Heart left ventricle (tissue), 16 donors: ENCODE measurements around the gene ULK4. TPM values are rescaled to one million over a fixed set of nuclear protein-coding genes. Genes with fewer than 3 reads are reported as not detected.

Experiments used
- ATAC-seq, 4 donors: fragments of 200-7000 bp; cut with Tn5 transposase; one replicate each; pipeline ENCODE4 v1.9.1; 2020 to 2022; ENCODE audit warnings: moderate library complexity in 4 of 4, mild to moderate bottlenecking in 3 of 4, moderate number of reproducible peaks in 1 of 4
- DNase-seq, 5 donors: peaks; one replicate each; pipeline ENCODE4 v3.0.0-alpha.2; 2020
- H3K27ac ChIP-seq, 12 donors: fragments of 200-600 bp; sonication (generic) in 4 of 12; one replicate each; pipeline versions ENCODE4 v1.5.0 to v1.8.0; 2016 to 2022; ENCODE audit warnings: mild to moderate bottlenecking in 2 of 12
- H3K27me3 ChIP-seq, 9 donors: fragments of 200-600 bp; sonication (generic) in 2 of 9; one replicate each; pipeline versions ENCODE4 v1.5.1 to v1.8.0; 2016 to 2022; ENCODE audit warnings: mild to moderate bottlenecking in 3 of 9
- H3K36me3 ChIP-seq, 9 donors: fragments of 200-600 bp; sonication (generic) in 2 of 9; one replicate each; pipeline versions ENCODE4 v1.5.0 to v1.8.0; 2018 to 2022; ENCODE audit warnings: mild to moderate bottlenecking in 2 of 9
- H3K4me1 ChIP-seq, 12 donors: fragments of 200-600 bp; sonication (generic) in 4 of 12; one replicate each; pipeline versions ENCODE4 v1.5.0 to v1.8.0; 2016 to 2022; ENCODE audit warnings: mild to moderate bottlenecking in 3 of 12
- H3K4me3 ChIP-seq, 12 donors: fragments of 200-600 bp; sonication (generic) in 4 of 12; one replicate each; pipeline versions ENCODE4 v1.5.0 to v1.8.0; 2017 to 2022; ENCODE audit warnings: mild to moderate bottlenecking in 9 of 12, moderate library complexity in 4 of 12
- H3K9me3 ChIP-seq, 12 donors: fragments of 200-600 bp; sonication (generic) in 4 of 12; one replicate each; pipeline versions ENCODE4 v1.5.0 to v1.8.0; 2016 to 2022; ENCODE audit warnings: mild to moderate bottlenecking in 1 of 12
- CTCF ChIP-seq, 12 donors: fragments of 200-600 bp; sonication (generic) in 4 of 12; IDR thresholded peaks; one replicate each; pipeline versions ENCODE4 v1.5.0 to v1.8.0; 2018 to 2022; ENCODE audit warnings: antibody characterized with exemption in 12 of 12, mild to moderate bottlenecking in 5 of 12
- POLR2A ChIP-seq, 2 donors: fragments of 450-650 bp; IDR thresholded peaks; one replicate each; pipeline ENCODE4 v1.6.1; 2017; ENCODE audit warnings: antibody characterized with exemption in 2 of 2, mild to moderate bottlenecking in 2 of 2, moderate library complexity in 2 of 2
- WGBS, 4 donors: extraction: QIAGEN DNeasy Blood & Tissue Kit in 2 of 4; methylation state at CpG; one replicate each; pipeline versions ENCODE4 v1.1.5 to v1.1.7; 2013 to 2018; 5-methylcytosine and 5-hydroxymethylcytosine counted together
- intact Hi-C, 10 donors: fragments of 100-400 bp; cut with DNase I; formaldehyde crosslinking; loops; one replicate each; pipeline versions ENCODE4 v1.11.1 to v1.14.2; 2022
- polyA plus RNA-seq, 2 donors: library from polyadenylated mRNA; stranded (reverse); fragments of 200-250 nt; gene quantifications; one replicate each; pipeline ENCODE4 v1.2.3, GENCODE V29; 2013
- total RNA-seq, 9 donors: library from RNA; depleted of rRNA in 2 of 9; stranded (reverse); fragments of >200 nt in 2 of 9; fragmentation: NEBNext Ultra II Directional in 3 of 9; extraction: Animal tissue kit (Norgen Biotek cat#: 25700) in 3 of 9; gene quantifications; one replicate each; pipeline versions ENCODE4 v1.1.0 to v1.2.4, GENCODE V29; 2016 to 2023
- donor health status: ischemic (EF 13 %, LVEDD 7.1; RV severe dilation, severe dysfunction).
- donor health status: healthy with polysubstance abuse.
- donor health status: DM: no; HTN: yes; CAD: no.
- donor health status: DM: no; HTN: no; CAD: no.
- donor health status: ischemic (EF 25% LVEDD 6.9; RV normal size, moderate dysfunction).
- donor health status: ischemic (EF 25% LVEDD 5.7; RV mildly dilated, moderate dysfunction).
- donor health status: healthy.
- donor health status: DM: yes; HTN: yes; CAD: no.
- donor health status: ischemic (EF 35%, LVEDD 5.7; RV mildly dilated, moderate dysfunction).
- donor health status: nonischemic (EF 11% LVEDD 7.7; RV severe dilation, severe dysfunction).
- donor health status: DM: yes; HTN: yes; CAD: no.
- donor health status: PGD.
- donor health status: ischemic (EF 29% LVEDD 5.4; RV normal size, mild dysfunction).
- donor health status: nonischemic (EF 23%, LVEDD 6.1; RV moderate dilation, normal function).

ULK4 gene
- total and polyA plus RNA-seq, 11 donors: 0.91 to 6.1 (median 2.1) TPM

- Histone ChIP-seq H3K36me3 (peaks cover 0 to 12% (median 0%) of the 10 kb centered on the region in 9 donors), H3K9me3 (no peaks in the 10 kb centered on the region), H3K4me3 (no peak overlapping the region), H3K27me3 (no peaks in the 10 kb centered on the region), H3K4me1 (peaks cover 12 to 93% (median 60%) of the 10 kb centered on the region in 12 donors), H3K27ac (no peak overlapping the region)
- intact Hi-C loops: loop anchor here in 1 of 10 donors (10.0 kb wide), 1 partner anchor 671 kb away; no protein-coding TSS in a partner anchor
- WGBS, 4 donors: 61 to 73% (median 70%) methylated on average over 2 of the region's 2 CpGs
- TF ChIP-seq CTCF (IDR thresholded peaks at IDR 0.05) (no peak), POLR2A (IDR thresholded peaks at IDR 0.05) (no peak)
- ATAC-seq (no peak), DNase-seq (no peak)
Observed at GRCh38 chr3:41213588-41213987, 748.3 kb downstream of the ULK4 start.

- ATAC-seq (no peak), DNase-seq (no peak)
- Histone ChIP-seq H3K9me3 (no peaks in the 10 kb centered on the region), H3K27ac (no peak overlapping the region), H3K4me3 (no peak overlapping the region), H3K27me3 (no peaks in the 10 kb centered on the region), H3K36me3 (peaks cover 0 to 12% (median 0%) of the 10 kb centered on the region in 9 donors), H3K4me1 (peaks cover 7 to 93% (median 66%) of the 10 kb centered on the region in 12 donors)
- TF ChIP-seq POLR2A (IDR thresholded peaks at IDR 0.05) (no peak), CTCF (IDR thresholded peaks at IDR 0.05) (no peak)
- 92 to 98% (median 93%) methylated on average over 2 of the region's 2 CpGs for WGBS, 4 donors
- intact Hi-C loops: loop anchor here in 1 of 10 donors (10.0 kb wide), 1 partner anchor 673 kb away; no protein-coding TSS in a partner anchor
Observed at GRCh38 chr3:41212088-41212487, 749.8 kb downstream of the ULK4 start.

GRCh38 chr3:41210966-41211365, 750.9 kb downstream of the ULK4 start:
- H3K4me3 ChIP-seq: no peak overlapping the region
- no peaks in the 10 kb centered on the region for H3K9me3 ChIP-seq
- DNase-seq (no peak), ATAC-seq (no peak)
- WGBS, 4 donors: 83 to 91% (median 87%) methylated on average over 5 of the region's 5 CpGs
- H3K27ac ChIP-seq: no peak overlapping the region
- no peaks in the 10 kb centered on the region for H3K27me3 ChIP-seq
- intact Hi-C loops: loop anchor here in 1 of 10 donors (10.0 kb wide), 1 partner anchor 674 kb away; no protein-coding TSS in a partner anchor
- H3K4me1 ChIP-seq: peaks cover 5 to 93% (median 69%) of the 10 kb centered on the region in 12 donors
- TF ChIP-seq CTCF (IDR thresholded peaks at IDR 0.05) (no peak), POLR2A (IDR thresholded peaks at IDR 0.05) (no peak)
- H3K36me3 ChIP-seq: peaks cover 0 to 12% (median 0%) of the 10 kb centered on the region in 9 donors

GRCh38 chr3:41209646-41210045, 752.3 kb downstream of the ULK4 start:
- Histone ChIP-seq H3K27me3 (no peaks in the 10 kb centered on the region), H3K36me3 (peaks cover 0 to 12% (median 0%) of the 10 kb centered on the region in 9 donors), H3K9me3 (no peaks in the 10 kb centered on the region), H3K27ac (no peak overlapping the region), H3K4me1 (peaks cover 5 to 94% (median 69%) of the 10 kb centered on the region in 12 donors), H3K4me3 (no peak overlapping the region)
- DNase-seq (no peak), ATAC-seq (no peak)
- WGBS, 4 donors: 88 to 91% (median 90%) methylated on average over 5 of the region's 5 CpGs
- no peak for TF ChIP-seq POLR2A (IDR thresholded peaks at IDR 0.05)
- no peak for TF ChIP-seq CTCF (IDR thresholded peaks at IDR 0.05)
- intact Hi-C loops: loop anchor here in 6 of 10 donors (10.0 kb wide), 5 partner anchors 235 to 675 kb away; no protein-coding TSS in a partner anchor
